H9 (cell line): ENCODE data around the gene CACNA1H. TPM values are rescaled to one million over a fixed set of nuclear protein-coding genes. Genes with fewer than 3 reads are reported as not detected.
"Not testable (repeated sequence)": the region's sequence is repeated elsewhere in the genome, so short reads cannot be mapped to it uniquely, and the experiment has no call there.

Source experiments
- DNase-seq: peaks from one replicate; pipeline ENCODE4 v3.0.0-alpha.2; 2017
- H2AFZ ChIP-seq: one replicate; pipeline ENCODE4 v1.6.1; 2013; ENCODE audit warnings: mild to moderate bottlenecking, low read length, control low read depth, moderate library complexity
- H2AK5ac ChIP-seq: 2 replicates; pipeline ENCODE4 v1.6.1; 2013; ENCODE audit warnings: low read length, control low read depth, mixed read lengths; ENCODE audit not compliant: insufficient read length
- H2BK120ac ChIP-seq: one replicate; pipeline ENCODE4 v1.6.1; 2013; ENCODE audit warnings: low read depth, mild to moderate bottlenecking, low read length, control low read depth, inconsistent platforms; ENCODE audit not compliant: poor library complexity, severe bottlenecking
- H2BK12ac ChIP-seq: 2 replicates; pipeline ENCODE4 v1.6.1; 2013; ENCODE audit warnings: low read length, control low read depth, mixed read lengths, low read depth; ENCODE audit not compliant: insufficient read length
- H2BK15ac ChIP-seq: 2 replicates; pipeline ENCODE4 v1.6.1; 2013; ENCODE audit warnings: low read depth, low read length, control low read depth
- H2BK20ac ChIP-seq: one replicate; pipeline ENCODE4 v1.6.1; 2013; ENCODE audit warnings: low read depth, mild to moderate bottlenecking, low read length, control low read depth, inconsistent platforms; ENCODE audit not compliant: poor library complexity, severe bottlenecking
- H2BK5ac ChIP-seq: 2 replicates; pipeline ENCODE4 v1.6.1; 2013; ENCODE audit warnings: low read length, control low read depth, mixed read lengths; ENCODE audit not compliant: insufficient read length
- H3K14ac ChIP-seq: 2 replicates; pipeline ENCODE4 v1.6.1; 2013; ENCODE audit warnings: low read length, control low read depth; ENCODE audit not compliant: insufficient read depth
- H3K18ac ChIP-seq: 2 replicates; pipeline ENCODE4 v1.6.1; 2013; ENCODE audit warnings: low read depth, mild to moderate bottlenecking, mixed read lengths, low read length, control low read depth; ENCODE audit not compliant: insufficient read length
- H3K23ac ChIP-seq: 2 replicates; pipeline ENCODE4 v1.6.1; 2013; ENCODE audit warnings: low read length, control low read depth, mixed read lengths, low read depth; ENCODE audit not compliant: insufficient read length
- H3K23me2 ChIP-seq: 2 replicates; pipeline ENCODE4 v1.6.1; 2013; ENCODE audit warnings: low read depth, mild to moderate bottlenecking, mixed read lengths, low read length, control low read depth; ENCODE audit not compliant: insufficient read length, poor library complexity, severe bottlenecking
- H3K27ac ChIP-seq: 2 replicates; pipeline ENCODE4 v1.5.1; 2013; ENCODE audit warnings: low read length, control low read depth, mixed read lengths, low read depth; ENCODE audit not compliant: insufficient read length
- H3K27me3 ChIP-seq: 2 replicates; pipeline ENCODE4 v1.6.1; 2013; ENCODE audit warnings: low read length, control low read depth, inconsistent platforms; ENCODE audit not compliant: insufficient read depth
- H3K4ac ChIP-seq: 2 replicates; pipeline ENCODE4 v1.6.1; 2013; ENCODE audit warnings: low read depth, mild to moderate bottlenecking, control low read depth, inconsistent platforms, low read length, moderate library complexity
- H3K4me1 ChIP-seq: 2 replicates; pipeline ENCODE4 v1.6.1; 2013; ENCODE audit warnings: low read length, control low read depth, inconsistent platforms; ENCODE audit not compliant: insufficient read depth
- H3K4me2 ChIP-seq: 2 replicates; pipeline ENCODE4 v1.6.1; 2013; ENCODE audit warnings: low read length, control low read depth, mixed read lengths; ENCODE audit not compliant: insufficient read length, insufficient read depth
- H3K56ac ChIP-seq: 2 replicates; pipeline ENCODE4 v1.6.1; 2013; ENCODE audit warnings: low read depth, mild to moderate bottlenecking, mixed read lengths, low read length, control low read depth; ENCODE audit not compliant: insufficient read length
- H3K79me1 ChIP-seq: 2 replicates; pipeline ENCODE4 v1.6.1; 2013; ENCODE audit warnings: low read depth, mild to moderate bottlenecking, moderate library complexity, low read length, control low read depth, inconsistent platforms; ENCODE audit not compliant: insufficient read depth, poor library complexity, severe bottlenecking
- H3K79me2 ChIP-seq: 2 replicates; pipeline ENCODE4 v1.6.1; 2013; ENCODE audit warnings: low read length, control low read depth, inconsistent platforms; ENCODE audit not compliant: insufficient read depth
- H3K9ac ChIP-seq: 2 replicates; pipeline ENCODE4 v1.6.1; 2013; ENCODE audit warnings: low read length, control low read depth, mixed read lengths; ENCODE audit not compliant: insufficient read length; ENCODE audit errors: extremely low read depth
- H3K9me3 ChIP-seq: one replicate; pipeline ENCODE4 v1.6.1; 2013; ENCODE audit warnings: low read depth, low read length, inconsistent platforms; ENCODE audit not compliant: control insufficient read depth
- H3T11ph ChIP-seq: one replicate; pipeline ENCODE4 v1.6.1; 2013; ENCODE audit warnings: mild to moderate bottlenecking, low read length, control low read depth, inconsistent platforms
- H4K20me1 ChIP-seq: one replicate; pipeline ENCODE4 v1.6.1; 2013; ENCODE audit not compliant: control insufficient read depth, insufficient read length, insufficient read depth
- H4K5ac ChIP-seq: 2 replicates; pipeline ENCODE4 v1.6.1; 2013; ENCODE audit warnings: low read depth, mild to moderate bottlenecking, mixed read lengths, low read length, control low read depth; ENCODE audit not compliant: insufficient read length
- H4K8ac ChIP-seq: replicated peaks from 2 replicates; pipeline ENCODE4 v1.6.1; 2013; ENCODE audit warnings: low read length, control low read depth, mixed read lengths, low read depth; ENCODE audit not compliant: insufficient read length
- H4K91ac ChIP-seq: 2 replicates; pipeline ENCODE4 v1.6.1; 2013; ENCODE audit warnings: low read depth, mild to moderate bottlenecking, moderate library complexity, mixed read lengths, low read length, control low read depth; ENCODE audit not compliant: insufficient read length
- H3K27ac Mint-ChIP-seq, 3 experiments: 2 replicates in 2 of 3; 3 replicates in 1 of 3; pipeline ENCODE4 v1.8.0; 2020 to 2021; ENCODE audit warnings: mixed read lengths in 3 of 3, mild to moderate bottlenecking in 1 of 3, moderate library complexity in 1 of 3
- H3K27me3 Mint-ChIP-seq: 2 replicates; pipeline ENCODE4 v1.8.0; 2021; ENCODE audit warnings: low read depth, mild to moderate bottlenecking, moderate library complexity, mixed read lengths
- H3K36me3 Mint-ChIP-seq, 3 experiments: 2 replicates in 2 of 3; 3 replicates in 1 of 3; pipeline ENCODE4 v1.8.0; 2020 to 2021; ENCODE audit warnings: low read depth in 3 of 3, mixed read lengths in 3 of 3; ENCODE audit not compliant: insufficient read depth in 1 of 3
- H3K4me1 Mint-ChIP-seq, 2 experiments: 2 replicates each; pipeline ENCODE4 v1.8.0; 2020; ENCODE audit warnings: mixed read lengths in 2 of 2
- H3K4me3 Mint-ChIP-seq, 2 experiments: 2 replicates in 1 of 2; 3 replicates in 1 of 2; pipeline ENCODE4 v1.8.0; 2020 to 2021; ENCODE audit warnings: mild to moderate bottlenecking in 2 of 2, mixed read lengths in 2 of 2, moderate library complexity in 1 of 2
- H3K9me3 Mint-ChIP-seq, 2 experiments: 2 replicates in 1 of 2; 3 replicates in 1 of 2; pipeline ENCODE4 v1.8.0; 2020; ENCODE audit warnings: mild to moderate bottlenecking in 2 of 2, mixed read lengths in 2 of 2, moderate library complexity in 1 of 2
- WGBS: extraction: QIAGEN DNeasy Blood & Tissue Kit; methylation state at CpG from one replicate; pipeline ENCODE4 v1.1.7; 2013; ENCODE audit warnings: missing lambda C conversion rate, low lambda C conversion rate, mixed read lengths; ENCODE audit not compliant: insufficient read length; ENCODE audit errors: extremely low coverage; 5-methylcytosine and 5-hydroxymethylcytosine counted together
- total RNA-seq: library from RNA; stranded (reverse); gene quantifications from 2 replicates; pipeline ENCODE4 v1.2.1, GENCODE V29; 2021

Gene CACNA1H
- total RNA-seq, 1 experiment from 2014 or later, result 43.3 TPM

GRCh38 chr16:1230471-1231212 is 77.7 kb downstream of the CACNA1H start:
- H3K23ac ChIP-seq, H2BK12ac ChIP-seq: not testable (repeated sequence)
- no CpG with 5 or more reads among the region's 17 CpGs for WGBS

GRCh38 chr16:1231301-1231700 is 78.4 kb downstream of the CACNA1H start:
- H3K27ac ChIP-seq, H3K14ac ChIP-seq, H3K4me3 Mint-ChIP-seq, H2BK15ac ChIP-seq, H3K4me1 ChIP-seq, H3K79me2 ChIP-seq, H3K23me2 ChIP-seq, H2AK5ac ChIP-seq, H3K4me1 Mint-ChIP-seq, H2BK5ac ChIP-seq, H3K56ac ChIP-seq, H2AFZ ChIP-seq, H3K4ac ChIP-seq, H2BK120ac ChIP-seq, H3K27me3 ChIP-seq, H4K20me1 ChIP-seq, H4K5ac ChIP-seq, H3K27ac Mint-ChIP-seq, H3K79me1 ChIP-seq, H3K4me2 ChIP-seq, H3K18ac ChIP-seq, H3K9me3 Mint-ChIP-seq, H2BK12ac ChIP-seq, H3K36me3 Mint-ChIP-seq, H3T11ph ChIP-seq, H3K9ac ChIP-seq, H4K91ac ChIP-seq, H3K23ac ChIP-seq, DNase-seq, H3K9me3 ChIP-seq, H4K8ac ChIP-seq: not testable (repeated sequence)
- H2BK20ac ChIP-seq, result peak overlapping the region; percentile 83
- peaks cover 18% of the 10 kb centered on the region for H3K27me3 Mint-ChIP-seq
- no CpG with 5 or more reads among the region's 7 CpGs for WGBS

More at GRCh38 chr16:1230471-1231212, 77.7 kb downstream of the CACNA1H start:
- H3K9ac ChIP-seq, H3T11ph ChIP-seq, H2BK120ac ChIP-seq, H4K20me1 ChIP-seq, H3K27me3 ChIP-seq, H3K4me2 ChIP-seq, H2AK5ac ChIP-seq, H2AFZ ChIP-seq, H3K79me2 ChIP-seq, DNase-seq, H3K23me2 ChIP-seq, H3K36me3 Mint-ChIP-seq, H3K4me1 Mint-ChIP-seq, H3K18ac ChIP-seq, H4K91ac ChIP-seq, H3K4ac ChIP-seq, H4K8ac ChIP-seq, H3K4me1 ChIP-seq, H3K14ac ChIP-seq, H3K56ac ChIP-seq, H3K9me3 Mint-ChIP-seq, H3K27ac Mint-ChIP-seq, H4K5ac ChIP-seq, H3K27ac ChIP-seq, H3K4me3 Mint-ChIP-seq, H3K79me1 ChIP-seq, H2BK15ac ChIP-seq, H2BK20ac ChIP-seq, H3K9me3 ChIP-seq, H2BK5ac ChIP-seq: not testable (repeated sequence)
- H3K27me3 Mint-ChIP-seq, result peaks cover 16% of the 10 kb centered on the region
